ENCODE results near the gene EPB42.

DNA sequence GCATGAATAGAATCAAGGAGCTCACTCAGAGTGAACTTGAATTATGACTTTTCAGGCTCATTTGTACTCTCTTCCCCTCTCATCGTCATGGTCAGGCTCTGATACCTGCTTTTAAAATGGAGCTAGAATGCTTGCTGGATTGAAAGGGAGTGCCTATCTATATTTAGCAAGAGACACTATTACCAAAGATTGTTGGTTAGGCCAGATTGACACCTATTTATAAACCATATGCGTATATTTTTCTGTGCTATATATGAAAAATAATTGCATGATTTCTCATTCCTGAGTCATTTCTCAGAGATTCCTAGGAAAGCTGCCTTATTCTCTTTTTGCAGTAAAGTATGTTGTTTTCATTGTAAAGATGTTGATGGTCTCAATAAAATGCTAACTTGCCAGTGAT, 26.0 kb downstream of the EPB42 start:
- TF ChIP-seq, protein P1, sequence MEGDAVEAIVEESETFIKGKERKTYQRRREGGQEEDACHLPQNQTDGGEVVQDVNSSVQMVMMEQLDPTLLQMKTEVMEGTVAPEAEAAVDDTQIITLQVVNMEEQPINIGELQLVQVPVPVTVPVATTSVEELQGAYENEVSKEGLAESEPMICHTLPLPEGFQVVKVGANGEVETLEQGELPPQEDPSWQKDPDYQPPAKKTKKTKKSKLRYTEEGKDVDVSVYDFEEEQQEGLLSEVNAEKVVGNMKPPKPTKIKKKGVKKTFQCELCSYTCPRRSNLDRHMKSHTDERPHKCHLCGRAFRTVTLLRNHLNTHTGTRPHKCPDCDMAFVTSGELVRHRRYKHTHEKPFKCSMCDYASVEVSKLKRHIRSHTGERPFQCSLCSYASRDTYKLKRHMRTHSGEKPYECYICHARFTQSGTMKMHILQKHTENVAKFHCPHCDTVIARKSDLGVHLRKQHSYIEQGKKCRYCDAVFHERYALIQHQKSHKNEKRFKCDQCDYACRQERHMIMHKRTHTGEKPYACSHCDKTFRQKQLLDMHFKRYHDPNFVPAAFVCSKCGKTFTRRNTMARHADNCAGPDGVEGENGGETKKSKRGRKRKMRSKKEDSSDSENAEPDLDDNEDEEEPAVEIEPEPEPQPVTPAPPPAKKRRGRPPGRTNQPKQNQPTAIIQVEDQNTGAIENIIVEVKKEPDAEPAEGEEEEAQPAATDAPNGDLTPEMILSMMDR (IDR thresholded peaks at IDR 0.05), result no peak
- no peak for TF ChIP-seq EZH2 (IDR thresholded peaks at IDR 0.05; ENCODE audit: borderline replicate concordance, insufficient read depth, low read depth, low read length, poor library complexity, severe bottlenecking)
